H9 (cell line): ENCODE data around the gene CFAP97. TPM values are rescaled to one million over a fixed set of nuclear protein-coding genes. Genes with fewer than 3 reads are reported as not detected.

Source experiments
- DNase-seq: peaks from one replicate; pipeline ENCODE4 v3.0.0-alpha.2; 2017
- H2AFZ ChIP-seq: one replicate; pipeline ENCODE4 v1.6.1; 2013; ENCODE audit warnings: mild to moderate bottlenecking, low read length, control low read depth, moderate library complexity
- H2AK5ac ChIP-seq: 2 replicates; pipeline ENCODE4 v1.6.1; 2013; ENCODE audit warnings: low read length, control low read depth, mixed read lengths; ENCODE audit not compliant: insufficient read length
- H2BK120ac ChIP-seq: one replicate; pipeline ENCODE4 v1.6.1; 2013; ENCODE audit warnings: low read depth, mild to moderate bottlenecking, low read length, control low read depth, inconsistent platforms; ENCODE audit not compliant: poor library complexity, severe bottlenecking
- H2BK12ac ChIP-seq: 2 replicates; pipeline ENCODE4 v1.6.1; 2013; ENCODE audit warnings: low read length, control low read depth, mixed read lengths, low read depth; ENCODE audit not compliant: insufficient read length
- H2BK15ac ChIP-seq: 2 replicates; pipeline ENCODE4 v1.6.1; 2013; ENCODE audit warnings: low read depth, low read length, control low read depth
- H2BK20ac ChIP-seq: one replicate; pipeline ENCODE4 v1.6.1; 2013; ENCODE audit warnings: low read depth, mild to moderate bottlenecking, low read length, control low read depth, inconsistent platforms; ENCODE audit not compliant: poor library complexity, severe bottlenecking
- H2BK5ac ChIP-seq: 2 replicates; pipeline ENCODE4 v1.6.1; 2013; ENCODE audit warnings: low read length, control low read depth, mixed read lengths; ENCODE audit not compliant: insufficient read length
- H3K14ac ChIP-seq: 2 replicates; pipeline ENCODE4 v1.6.1; 2013; ENCODE audit warnings: low read length, control low read depth; ENCODE audit not compliant: insufficient read depth
- H3K18ac ChIP-seq: 2 replicates; pipeline ENCODE4 v1.6.1; 2013; ENCODE audit warnings: low read depth, mild to moderate bottlenecking, mixed read lengths, low read length, control low read depth; ENCODE audit not compliant: insufficient read length
- H3K23ac ChIP-seq: 2 replicates; pipeline ENCODE4 v1.6.1; 2013; ENCODE audit warnings: low read length, control low read depth, mixed read lengths, low read depth; ENCODE audit not compliant: insufficient read length
- H3K23me2 ChIP-seq: 2 replicates; pipeline ENCODE4 v1.6.1; 2013; ENCODE audit warnings: low read depth, mild to moderate bottlenecking, mixed read lengths, low read length, control low read depth; ENCODE audit not compliant: insufficient read length, poor library complexity, severe bottlenecking
- H3K27ac ChIP-seq: 2 replicates; pipeline ENCODE4 v1.5.1; 2013; ENCODE audit warnings: low read length, control low read depth, mixed read lengths, low read depth; ENCODE audit not compliant: insufficient read length
- H3K27me3 ChIP-seq: 2 replicates; pipeline ENCODE4 v1.6.1; 2013; ENCODE audit warnings: low read length, control low read depth, inconsistent platforms; ENCODE audit not compliant: insufficient read depth
- H3K4ac ChIP-seq: 2 replicates; pipeline ENCODE4 v1.6.1; 2013; ENCODE audit warnings: low read depth, mild to moderate bottlenecking, control low read depth, inconsistent platforms, low read length, moderate library complexity
- H3K4me1 ChIP-seq: 2 replicates; pipeline ENCODE4 v1.6.1; 2013; ENCODE audit warnings: low read length, control low read depth, inconsistent platforms; ENCODE audit not compliant: insufficient read depth
- H3K4me2 ChIP-seq: 2 replicates; pipeline ENCODE4 v1.6.1; 2013; ENCODE audit warnings: low read length, control low read depth, mixed read lengths; ENCODE audit not compliant: insufficient read length, insufficient read depth
- H3K56ac ChIP-seq: 2 replicates; pipeline ENCODE4 v1.6.1; 2013; ENCODE audit warnings: low read depth, mild to moderate bottlenecking, mixed read lengths, low read length, control low read depth; ENCODE audit not compliant: insufficient read length
- H3K79me1 ChIP-seq: 2 replicates; pipeline ENCODE4 v1.6.1; 2013; ENCODE audit warnings: low read depth, mild to moderate bottlenecking, moderate library complexity, low read length, control low read depth, inconsistent platforms; ENCODE audit not compliant: insufficient read depth, poor library complexity, severe bottlenecking
- H3K79me2 ChIP-seq: 2 replicates; pipeline ENCODE4 v1.6.1; 2013; ENCODE audit warnings: low read length, control low read depth, inconsistent platforms; ENCODE audit not compliant: insufficient read depth
- H3K9ac ChIP-seq: 2 replicates; pipeline ENCODE4 v1.6.1; 2013; ENCODE audit warnings: low read length, control low read depth, mixed read lengths; ENCODE audit not compliant: insufficient read length; ENCODE audit errors: extremely low read depth
- H3K9me3 ChIP-seq: one replicate; pipeline ENCODE4 v1.6.1; 2013; ENCODE audit warnings: low read depth, low read length, inconsistent platforms; ENCODE audit not compliant: control insufficient read depth
- H3T11ph ChIP-seq: one replicate; pipeline ENCODE4 v1.6.1; 2013; ENCODE audit warnings: mild to moderate bottlenecking, low read length, control low read depth, inconsistent platforms
- H4K20me1 ChIP-seq: one replicate; pipeline ENCODE4 v1.6.1; 2013; ENCODE audit not compliant: control insufficient read depth, insufficient read length, insufficient read depth
- H4K5ac ChIP-seq: 2 replicates; pipeline ENCODE4 v1.6.1; 2013; ENCODE audit warnings: low read depth, mild to moderate bottlenecking, mixed read lengths, low read length, control low read depth; ENCODE audit not compliant: insufficient read length
- H4K8ac ChIP-seq: replicated peaks from 2 replicates; pipeline ENCODE4 v1.6.1; 2013; ENCODE audit warnings: low read length, control low read depth, mixed read lengths, low read depth; ENCODE audit not compliant: insufficient read length
- H4K91ac ChIP-seq: 2 replicates; pipeline ENCODE4 v1.6.1; 2013; ENCODE audit warnings: low read depth, mild to moderate bottlenecking, moderate library complexity, mixed read lengths, low read length, control low read depth; ENCODE audit not compliant: insufficient read length
- H3K27ac Mint-ChIP-seq, 3 experiments: 2 replicates in 2 of 3; 3 replicates in 1 of 3; pipeline ENCODE4 v1.8.0; 2020 to 2021; ENCODE audit warnings: mixed read lengths in 3 of 3, mild to moderate bottlenecking in 1 of 3, moderate library complexity in 1 of 3
- H3K27me3 Mint-ChIP-seq: 2 replicates; pipeline ENCODE4 v1.8.0; 2021; ENCODE audit warnings: low read depth, mild to moderate bottlenecking, moderate library complexity, mixed read lengths
- H3K36me3 Mint-ChIP-seq, 3 experiments: 2 replicates in 2 of 3; 3 replicates in 1 of 3; pipeline ENCODE4 v1.8.0; 2020 to 2021; ENCODE audit warnings: low read depth in 3 of 3, mixed read lengths in 3 of 3; ENCODE audit not compliant: insufficient read depth in 1 of 3
- H3K4me1 Mint-ChIP-seq, 2 experiments: 2 replicates each; pipeline ENCODE4 v1.8.0; 2020; ENCODE audit warnings: mixed read lengths in 2 of 2
- H3K4me3 Mint-ChIP-seq, 2 experiments: 2 replicates in 1 of 2; 3 replicates in 1 of 2; pipeline ENCODE4 v1.8.0; 2020 to 2021; ENCODE audit warnings: mild to moderate bottlenecking in 2 of 2, mixed read lengths in 2 of 2, moderate library complexity in 1 of 2
- H3K9me3 Mint-ChIP-seq, 2 experiments: 2 replicates in 1 of 2; 3 replicates in 1 of 2; pipeline ENCODE4 v1.8.0; 2020; ENCODE audit warnings: mild to moderate bottlenecking in 2 of 2, mixed read lengths in 2 of 2, moderate library complexity in 1 of 2
- WGBS: extraction: QIAGEN DNeasy Blood & Tissue Kit; methylation state at CpG from one replicate; pipeline ENCODE4 v1.1.7; 2013; ENCODE audit warnings: missing lambda C conversion rate, low lambda C conversion rate, mixed read lengths; ENCODE audit not compliant: insufficient read length; ENCODE audit errors: extremely low coverage; 5-methylcytosine and 5-hydroxymethylcytosine counted together
- total RNA-seq: library from RNA; stranded (reverse); gene quantifications from 2 replicates; pipeline ENCODE4 v1.2.1, GENCODE V29; 2021
- TF ChIP-seq, protein P1 (sequence below): fragments of 200-600 bp; sonication (generic); conservative IDR thresholded peaks from 3 replicates; pipeline ENCODE4 v1.8.0; 2021; ENCODE audit warnings: antibody characterized with exemption, mild to moderate bottlenecking

CFAP97 gene
- total RNA-seq, 1 experiment from 2014 or later: 39.3 TPM

DNA sequence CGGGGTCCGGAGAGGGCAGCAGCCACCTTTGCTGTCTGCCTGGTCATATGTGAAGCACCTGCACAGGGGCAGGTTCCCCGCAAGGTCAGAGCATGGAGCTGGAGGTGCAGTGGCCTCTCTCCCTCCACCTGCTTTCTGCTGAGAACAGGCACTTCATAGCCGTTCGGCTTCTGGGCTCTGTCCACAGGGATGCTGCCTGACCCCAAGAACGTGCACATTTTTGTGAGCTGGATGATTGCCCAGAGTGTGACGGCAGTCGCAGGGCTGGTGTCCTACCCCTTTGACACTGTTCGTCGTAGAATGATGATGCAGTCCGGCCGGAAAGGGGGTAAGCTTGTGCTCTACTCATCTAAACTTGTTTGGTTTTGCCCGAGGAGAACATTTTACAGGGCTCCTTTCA, 58.2 kb downstream of the CFAP97 start:
- H3K27ac ChIP-seq: no peak overlapping the region
- H3K56ac ChIP-seq: no peak overlapping the region
- H2BK12ac ChIP-seq: no peak overlapping the region
- H3K4ac ChIP-seq: no peak overlapping the region
- TF ChIP-seq, protein P1, sequence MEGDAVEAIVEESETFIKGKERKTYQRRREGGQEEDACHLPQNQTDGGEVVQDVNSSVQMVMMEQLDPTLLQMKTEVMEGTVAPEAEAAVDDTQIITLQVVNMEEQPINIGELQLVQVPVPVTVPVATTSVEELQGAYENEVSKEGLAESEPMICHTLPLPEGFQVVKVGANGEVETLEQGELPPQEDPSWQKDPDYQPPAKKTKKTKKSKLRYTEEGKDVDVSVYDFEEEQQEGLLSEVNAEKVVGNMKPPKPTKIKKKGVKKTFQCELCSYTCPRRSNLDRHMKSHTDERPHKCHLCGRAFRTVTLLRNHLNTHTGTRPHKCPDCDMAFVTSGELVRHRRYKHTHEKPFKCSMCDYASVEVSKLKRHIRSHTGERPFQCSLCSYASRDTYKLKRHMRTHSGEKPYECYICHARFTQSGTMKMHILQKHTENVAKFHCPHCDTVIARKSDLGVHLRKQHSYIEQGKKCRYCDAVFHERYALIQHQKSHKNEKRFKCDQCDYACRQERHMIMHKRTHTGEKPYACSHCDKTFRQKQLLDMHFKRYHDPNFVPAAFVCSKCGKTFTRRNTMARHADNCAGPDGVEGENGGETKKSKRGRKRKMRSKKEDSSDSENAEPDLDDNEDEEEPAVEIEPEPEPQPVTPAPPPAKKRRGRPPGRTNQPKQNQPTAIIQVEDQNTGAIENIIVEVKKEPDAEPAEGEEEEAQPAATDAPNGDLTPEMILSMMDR: no peak
- H3K9me3 ChIP-seq: no peaks in the 10 kb centered on the region
- H2BK5ac ChIP-seq: no peak overlapping the region
- H4K5ac ChIP-seq: no peak overlapping the region
- H2BK15ac ChIP-seq: no peak overlapping the region
- peaks cover 5% of the 10 kb centered on the region for H3K23me2 ChIP-seq
- H4K20me1 ChIP-seq: no peaks in the 10 kb centered on the region
- H4K8ac ChIP-seq: no peak overlapping the region
- H3K23ac ChIP-seq: no peak overlapping the region
- no peak overlapping the region for H2BK120ac ChIP-seq
- Mint-ChIP-seq H3K27ac (no peak overlapping the region), H3K4me3 (peak overlapping the region in 1 of 2 experiments; percentile 29; a peak in 1 of 5 replicates), H3K4me1 (peaks cover 28 to 31% of the 10 kb centered on the region in 2 experiments), H3K9me3 (no peaks in the 10 kb centered on the region), H3K36me3 (peaks cover 4 to 25% (median 24%) of the 10 kb centered on the region in 3 experiments; a peak in 6 of 7 replicates), H3K27me3 (no peaks in the 10 kb centered on the region; the same call in 1 of the 2 replicates)
- no peak overlapping the region for H4K91ac ChIP-seq
- H2AFZ ChIP-seq: no peak overlapping the region
- no peak overlapping the region for H2AK5ac ChIP-seq
- H3K4me1 ChIP-seq: no peaks in the 10 kb centered on the region
- DNase-seq: no peak
- H3K27me3 ChIP-seq: no peaks in the 10 kb centered on the region
- no peaks in the 10 kb centered on the region; the same call in 1 of the 2 replicates for H3K79me2 ChIP-seq
- no peak overlapping the region for H3K14ac ChIP-seq
- no peak overlapping the region for H3T11ph ChIP-seq
- H3K79me1 ChIP-seq: no peaks in the 10 kb centered on the region
- no peak overlapping the region for H3K9ac ChIP-seq
- no peak overlapping the region for H3K18ac ChIP-seq
- H2BK20ac ChIP-seq: no peak overlapping the region
- H3K4me2 ChIP-seq: no peak overlapping the region
- no CpG with 5 or more reads among the region's 13 CpGs for WGBS
